ENCODE results near the gene VTA1. TPM values are rescaled to one million over a fixed set of nuclear protein-coding genes. Genes with fewer than 3 reads are reported as not detected.
"Not testable (repeated sequence)": the region's sequence is repeated elsewhere in the genome, so short reads cannot be mapped to it uniquely, and the experiment has no call there.

VTA1 gene
- total RNA-seq, 2 experiments from 2014 or later, result 54.7 to 57.3 TPM

DNA sequence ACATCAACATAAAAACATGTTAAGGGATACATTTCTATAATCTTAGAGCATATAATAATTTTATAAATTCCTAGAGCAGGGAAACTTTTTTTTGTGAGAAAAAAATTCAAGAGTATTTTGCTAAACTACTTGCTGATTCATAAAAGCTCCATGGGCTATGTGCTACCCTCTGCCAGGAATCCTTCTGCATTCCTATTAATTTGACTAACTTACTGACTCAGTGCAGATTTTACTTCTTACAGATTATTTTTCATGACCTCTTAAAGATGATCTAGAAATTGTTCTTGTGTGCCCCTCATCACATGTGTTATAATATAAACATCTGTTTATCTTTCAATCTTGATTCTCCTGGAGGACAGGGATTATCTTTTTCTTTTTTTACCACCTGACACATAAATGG is 5.7 kb downstream of the VTA1 start:
- no peak for DNase-seq
- no peaks in the 10 kb centered on the region for H3K9me3 Mint-ChIP-seq
- CTCF ChIA-PET, result no interaction called here
- no peaks in the 10 kb centered on the region for H3K27me3 Mint-ChIP-seq (ENCODE audit: low read depth)
- peaks cover 10% of the 10 kb centered on the region for H3K36me3 Mint-ChIP-seq (ENCODE audit: low read depth)
- H3K4me3 Mint-ChIP-seq, result no peak overlapping the region
- H3K4me1 Mint-ChIP-seq (ENCODE audit: low read depth), result peaks cover 73% of the 10 kb centered on the region
- H3K27ac Mint-ChIP-seq, result no peak overlapping the region
- intact Hi-C loops (cut with micrococcal nuclease), result no loop called here

DNA sequence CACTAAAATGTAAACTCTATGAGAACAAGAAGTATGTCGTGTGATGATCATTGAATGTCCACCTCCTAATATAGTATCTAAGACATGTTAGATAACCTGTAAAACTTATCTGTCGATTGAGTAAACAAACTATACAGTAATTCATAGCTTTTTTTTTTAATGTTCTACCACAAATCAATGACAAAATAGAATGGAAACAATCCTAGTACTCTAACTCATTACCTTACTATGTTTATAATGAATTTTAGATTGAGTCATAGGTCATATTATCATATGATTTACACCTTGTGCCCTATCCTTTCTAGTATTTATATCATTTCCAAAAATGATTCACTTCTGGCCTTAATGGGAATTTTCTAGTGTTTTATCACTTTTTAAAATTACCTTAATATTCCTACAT is 6.1 kb downstream of the VTA1 start:
- no peak overlapping the region for H3K27ac Mint-ChIP-seq

DNA sequence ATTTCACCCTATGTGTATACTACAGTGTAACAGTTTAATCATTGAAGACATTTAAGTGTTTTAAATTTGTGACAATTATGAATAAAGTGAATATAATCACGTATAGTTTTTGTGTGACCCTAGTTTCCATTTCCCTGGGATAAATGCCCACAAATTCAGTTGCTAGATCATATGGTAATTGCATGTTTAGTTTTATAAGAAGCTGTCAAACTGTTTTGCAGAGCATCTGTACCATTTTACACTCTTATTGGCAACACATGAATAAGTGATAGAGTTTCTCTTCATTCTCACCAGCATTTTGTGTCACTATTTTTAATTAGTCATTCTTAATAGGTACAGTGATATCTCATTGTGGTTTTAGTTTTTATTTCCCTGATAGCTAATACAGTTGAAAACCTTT is 7.3 kb downstream of the VTA1 start:
- peaks cover 7% of the 10 kb centered on the region for H3K36me3 Mint-ChIP-seq (ENCODE audit: low read depth)
- DNase-seq, result no peak
- no peaks in the 10 kb centered on the region for H3K9me3 Mint-ChIP-seq
- CTCF ChIA-PET, result interaction anchor here (0.8 to 3.5 kb wide), 2 partner anchors 42 to 54 kb away, joined by 4 to 19 read pairs; no protein-coding TSS in a partner anchor
- H3K27me3 Mint-ChIP-seq (ENCODE audit: low read depth), result no peaks in the 10 kb centered on the region
- intact Hi-C loops (cut with micrococcal nuclease), result no loop called here
- H3K4me3 Mint-ChIP-seq, result no peak overlapping the region
- no peak overlapping the region for H3K27ac Mint-ChIP-seq
- H3K4me1 Mint-ChIP-seq (ENCODE audit: low read depth), result peaks cover 60% of the 10 kb centered on the region

More for the DNA sequence above, 6.1 kb downstream of the VTA1 start:
- peaks cover 72% of the 10 kb centered on the region for H3K4me1 Mint-ChIP-seq (ENCODE audit: low read depth)
- CTCF ChIA-PET, result interaction anchor here (0.8 kb wide), 1 partner anchor 43 kb away, joined by 4 read pairs; no protein-coding TSS in a partner anchor
- no peak for DNase-seq
- intact Hi-C loops (cut with micrococcal nuclease), result no loop called here
- H3K4me3 Mint-ChIP-seq, result no peak overlapping the region
- no peaks in the 10 kb centered on the region for H3K27me3 Mint-ChIP-seq (ENCODE audit: low read depth)
- H3K9me3 Mint-ChIP-seq, result no peaks in the 10 kb centered on the region
- peaks cover 10% of the 10 kb centered on the region for H3K36me3 Mint-ChIP-seq (ENCODE audit: low read depth)

DNA sequence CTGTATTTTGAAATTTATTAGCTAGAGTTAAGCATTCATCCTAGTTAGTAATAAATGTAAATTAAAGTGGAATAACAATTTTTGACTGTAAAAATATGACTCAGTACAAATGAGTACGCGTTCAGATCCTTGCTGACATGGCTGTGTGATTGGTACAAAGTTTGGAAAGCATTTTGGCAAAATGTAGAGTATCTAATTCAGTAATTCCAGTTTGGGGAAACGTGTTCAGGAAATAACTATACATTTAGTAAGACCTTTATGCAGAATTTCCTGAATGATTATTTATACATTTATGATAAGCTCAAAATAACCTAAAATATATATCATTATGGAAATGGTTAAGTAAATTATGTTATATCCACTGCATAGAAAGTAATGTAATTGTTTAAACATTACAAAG is 8.0 kb downstream of the VTA1 start:
- Mint-ChIP-seq H3K36me3 (ENCODE audit: low read depth) (peaks cover 7% of the 10 kb centered on the region), H3K9me3 (no peaks in the 10 kb centered on the region), H3K4me1 (ENCODE audit: low read depth) (peaks cover 57% of the 10 kb centered on the region), H3K27me3 (ENCODE audit: low read depth) (no peaks in the 10 kb centered on the region), H3K27ac (no peak overlapping the region), H3K4me3 (no peak overlapping the region)
- no peak for DNase-seq
- CTCF ChIA-PET, result interaction anchor here (0.6 to 3.5 kb wide), 7 partner anchors 9 to 411 kb away, joined by 3 to 21 read pairs (median 9); partner anchors contain the start of genes NMBR and VTA1
- intact Hi-C loops (cut with micrococcal nuclease), result no loop called here

DNA sequence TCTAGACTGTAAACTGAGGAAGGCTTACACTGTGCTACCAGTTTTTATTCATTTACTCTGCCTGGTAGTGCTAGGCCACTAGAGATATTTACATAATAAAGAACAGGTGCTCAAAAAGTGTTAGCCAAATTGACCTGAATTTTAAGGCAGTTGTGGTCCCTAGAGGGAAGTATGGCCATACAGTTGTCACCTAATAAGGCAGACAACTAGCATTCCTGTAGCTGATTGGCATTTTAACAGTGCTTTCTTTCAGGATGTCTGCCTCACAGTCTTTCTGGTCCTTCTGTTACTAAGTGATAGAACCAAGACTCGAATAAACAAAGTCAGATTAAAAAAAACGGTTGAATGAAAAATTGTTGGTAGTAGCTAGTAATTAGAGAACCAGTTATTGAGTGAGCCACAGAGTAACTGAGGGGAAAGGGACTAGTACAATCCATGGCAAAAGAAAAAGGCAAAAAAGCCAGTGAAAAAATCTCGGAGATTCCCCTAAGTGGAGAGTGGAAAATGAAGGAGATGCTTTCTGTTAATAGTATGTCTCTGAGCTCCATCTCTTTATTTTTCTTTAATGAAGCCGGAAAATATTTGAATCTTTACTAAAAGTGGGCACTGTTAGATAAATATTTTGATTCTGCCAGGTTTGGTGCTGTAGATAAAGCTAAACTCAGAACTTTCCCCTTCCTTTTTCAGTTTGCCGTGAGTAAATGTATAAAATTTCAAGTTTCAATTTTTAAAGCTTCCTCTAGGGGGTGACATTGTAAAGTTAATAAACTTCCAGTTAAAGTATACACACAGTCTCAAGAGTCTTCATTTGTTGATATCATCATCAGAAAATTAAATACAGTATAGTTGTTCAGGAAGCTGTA is 9.1 kb downstream of the VTA1 start:
- Mint-ChIP-seq H3K27me3 (ENCODE audit: low read depth) (no peaks in the 10 kb centered on the region), H3K36me3 (ENCODE audit: low read depth) (no peaks in the 10 kb centered on the region), H3K27ac (no peak overlapping the region), H3K9me3 (no peaks in the 10 kb centered on the region), H3K4me1 (ENCODE audit: low read depth) (peaks cover 53% of the 10 kb centered on the region), H3K4me3 (no peak overlapping the region)
- CTCF ChIA-PET, result interaction anchor here (0.6 to 3.5 kb wide), 18 partner anchors 9 to 410 kb away, joined by 3 to 21 read pairs (median 4); partner anchors contain the start of genes NMBR and VTA1
- no peak for DNase-seq
- intact Hi-C loops (cut with micrococcal nuclease), result loop anchor here (1.0 kb wide), 2 partner anchors 51 to 232 kb away; no protein-coding TSS in a partner anchor

DNA sequence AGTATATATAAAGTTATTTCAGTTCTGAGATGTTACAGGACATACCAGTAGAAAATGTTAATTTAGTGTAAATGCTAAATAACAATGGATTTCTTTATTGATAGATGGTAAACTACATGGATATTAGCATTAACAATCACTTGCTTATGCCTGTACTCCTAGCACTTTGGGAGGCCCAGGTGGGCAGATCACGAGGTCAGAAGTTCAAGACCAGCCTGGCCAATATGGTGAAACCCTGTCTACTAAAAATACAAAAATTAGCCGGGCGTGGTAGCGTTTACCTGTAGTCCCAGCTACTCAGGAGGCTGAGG is 9.7 kb downstream of the VTA1 start:
- not testable (repeated sequence) for H3K9me3 Mint-ChIP-seq; H3K36me3 Mint-ChIP-seq (ENCODE audit: low read depth); H3K4me3 Mint-ChIP-seq; H3K27ac Mint-ChIP-seq; DNase-seq; H3K27me3 Mint-ChIP-seq (ENCODE audit: low read depth)
- peaks cover 51% of the 10 kb centered on the region for H3K4me1 Mint-ChIP-seq (ENCODE audit: low read depth)
- intact Hi-C loops (cut with micrococcal nuclease), result loop anchor here (1.0 kb wide), 2 partner anchors 51 to 232 kb away; no protein-coding TSS in a partner anchor
- CTCF ChIA-PET, result interaction anchor here (1.0 to 3.5 kb wide), 11 partner anchors 9 to 51 kb away, joined by 3 to 21 read pairs (median 10); partner anchors contain the start of genes NMBR and VTA1

DNA sequence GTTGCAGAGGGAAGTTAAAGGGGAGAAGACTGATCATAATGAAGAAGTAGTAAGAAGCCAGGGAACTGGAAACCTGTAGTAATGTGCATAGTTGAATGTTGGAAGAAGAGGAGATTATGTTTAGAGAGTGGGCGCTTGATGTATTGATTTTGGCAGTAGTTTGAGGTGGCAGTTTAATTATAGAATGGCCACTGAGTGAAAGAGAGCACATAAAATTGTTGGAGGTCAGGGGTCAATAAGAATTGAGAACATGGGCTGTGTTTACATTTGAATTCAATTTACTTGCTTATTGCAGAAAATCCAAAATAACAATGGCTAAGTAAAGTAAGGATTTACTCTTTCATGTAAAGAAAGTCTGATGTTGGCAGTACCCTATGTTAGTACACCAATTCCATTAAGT is 15.7 kb downstream of the VTA1 start:
- CTCF ChIA-PET, result no interaction called here
- Mint-ChIP-seq H3K36me3 (ENCODE audit: low read depth) (peaks cover 6% of the 10 kb centered on the region), H3K9me3 (no peaks in the 10 kb centered on the region), H3K4me3 (no peak overlapping the region), H3K27me3 (ENCODE audit: low read depth) (no peaks in the 10 kb centered on the region), H3K4me1 (ENCODE audit: low read depth) (peaks cover 24% of the 10 kb centered on the region), H3K27ac (no peak overlapping the region)
- DNase-seq, result no peak
- intact Hi-C loops (cut with micrococcal nuclease), result no loop called here

DNA sequence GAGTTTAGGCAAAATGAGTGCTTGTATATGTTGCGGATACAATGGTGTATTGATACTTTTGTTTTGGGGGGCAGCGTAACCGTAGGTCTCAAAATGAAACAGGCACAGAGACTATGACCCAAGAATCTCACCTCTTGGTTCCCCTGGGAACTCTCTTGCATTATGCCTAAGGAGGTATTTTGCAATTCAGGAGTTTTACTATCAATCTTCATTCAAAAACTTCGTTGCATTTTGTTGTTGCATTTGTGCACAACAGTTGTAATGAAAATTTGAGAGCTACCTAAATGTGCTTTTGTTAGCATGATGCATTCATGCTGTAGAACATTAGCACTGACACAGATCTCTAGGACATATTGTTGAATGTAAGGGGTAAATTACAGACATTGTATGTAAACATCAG is 18.2 kb downstream of the VTA1 start:
- H3K9me3 Mint-ChIP-seq, result no peaks in the 10 kb centered on the region
- no peak for DNase-seq
- H3K27me3 Mint-ChIP-seq (ENCODE audit: low read depth), result no peaks in the 10 kb centered on the region
- peaks cover 9% of the 10 kb centered on the region for H3K36me3 Mint-ChIP-seq (ENCODE audit: low read depth)
- peaks cover 19% of the 10 kb centered on the region for H3K4me1 Mint-ChIP-seq (ENCODE audit: low read depth)
- intact Hi-C loops (cut with micrococcal nuclease), result loop anchor here (2.0 kb wide), 1 partner anchor 16 kb away; no protein-coding TSS in a partner anchor
- H3K4me3 Mint-ChIP-seq, result no peak overlapping the region
- CTCF ChIA-PET, result interaction anchor here (0.7 to 1.5 kb wide), 5 partner anchors 9 to 995 kb away, joined by 3 to 7 read pairs (median 4); no protein-coding TSS in a partner anchor
- H3K27ac Mint-ChIP-seq, result no peak overlapping the region

DNA sequence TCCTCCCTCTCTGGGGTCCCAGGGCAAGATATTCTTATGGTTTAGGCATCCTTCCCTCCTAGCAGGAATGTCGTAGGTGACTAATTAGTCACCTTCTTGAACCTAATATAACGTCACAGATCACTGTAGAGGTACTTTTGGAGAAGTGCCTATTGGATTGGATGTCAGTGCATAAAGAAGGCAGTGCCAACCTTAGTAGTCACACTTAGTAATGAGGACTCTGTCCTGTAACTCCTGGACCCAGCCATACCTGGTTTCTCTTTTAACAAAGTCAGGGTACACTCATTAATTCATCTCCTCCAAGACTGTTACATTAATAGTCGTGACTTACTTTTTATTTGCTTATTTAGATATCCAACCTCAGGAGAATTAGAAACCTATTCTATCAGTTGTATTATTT is 20.0 kb downstream of the VTA1 start:
- no peaks in the 10 kb centered on the region for H3K27me3 Mint-ChIP-seq (ENCODE audit: low read depth)
- intact Hi-C loops (cut with micrococcal nuclease), result no loop called here
- CTCF ChIA-PET, result interaction anchor here (3.9 kb wide), 1 partner anchor 11 kb away, joined by 19 read pairs; no protein-coding TSS in a partner anchor
- DNase-seq, result no peak
- H3K36me3 Mint-ChIP-seq (ENCODE audit: low read depth), result peaks cover 14% of the 10 kb centered on the region
- no peak overlapping the region for H3K4me3 Mint-ChIP-seq
- no peaks in the 10 kb centered on the region for H3K9me3 Mint-ChIP-seq
- no peak overlapping the region for H3K27ac Mint-ChIP-seq
- peaks cover 11% of the 10 kb centered on the region for H3K4me1 Mint-ChIP-seq (ENCODE audit: low read depth)

DNA sequence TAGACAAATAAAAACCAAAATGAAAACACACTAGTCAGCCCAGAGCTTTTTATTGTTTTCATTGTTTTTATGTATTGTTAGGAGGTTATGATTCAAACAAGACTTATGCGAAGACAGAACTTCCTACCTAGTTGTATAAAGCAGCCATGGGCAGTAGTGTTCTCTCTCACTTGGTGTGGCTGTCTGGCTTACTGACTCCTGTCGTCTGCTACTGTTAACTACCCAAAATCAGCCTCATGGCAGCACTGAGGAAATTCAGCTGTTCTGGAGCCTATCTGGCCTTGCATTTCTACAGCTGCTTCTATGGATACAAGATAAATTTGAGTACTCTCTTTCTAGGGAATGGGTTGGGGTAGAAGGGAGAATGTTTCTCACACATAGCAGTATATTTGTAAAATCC is 20.4 kb downstream of the VTA1 start:
- CTCF ChIA-PET, result interaction anchor here (3.9 kb wide), 1 partner anchor 11 kb away, joined by 19 read pairs; no protein-coding TSS in a partner anchor
- no peak for DNase-seq
- Mint-ChIP-seq H3K4me1 (ENCODE audit: low read depth) (peaks cover 6% of the 10 kb centered on the region), H3K36me3 (ENCODE audit: low read depth) (peaks cover 18% of the 10 kb centered on the region), H3K27ac (no peak overlapping the region), H3K4me3 (no peak overlapping the region), H3K27me3 (ENCODE audit: low read depth) (no peaks in the 10 kb centered on the region), H3K9me3 (no peaks in the 10 kb centered on the region)
- intact Hi-C loops (cut with micrococcal nuclease), result no loop called here

DNA sequence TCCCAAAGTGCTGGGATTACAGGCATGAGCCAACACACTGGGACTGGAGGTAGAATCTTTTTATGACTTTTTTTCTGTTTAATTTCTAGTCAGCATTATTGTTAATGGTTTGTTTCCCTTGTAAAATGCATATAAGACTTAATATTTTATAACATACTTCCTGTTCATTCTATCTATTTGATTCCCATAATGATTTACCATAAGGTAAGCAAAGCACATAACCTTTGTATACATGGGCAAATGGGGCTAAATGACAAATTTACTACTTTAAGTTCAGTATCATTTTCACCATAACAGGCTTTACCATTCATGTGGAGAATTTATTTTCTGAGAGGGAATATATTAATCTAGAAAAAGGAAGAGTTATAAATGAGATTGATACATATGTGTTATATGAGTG is 24.3 kb downstream of the VTA1 start:
- Mint-ChIP-seq H3K9me3 (peaks cover 2% of the 10 kb centered on the region), H3K4me1 (ENCODE audit: low read depth) (no peaks in the 10 kb centered on the region), H3K27me3 (ENCODE audit: low read depth) (no peaks in the 10 kb centered on the region), H3K36me3 (ENCODE audit: low read depth) (peaks cover 49% of the 10 kb centered on the region), H3K27ac (no peak overlapping the region), H3K4me3 (no peak overlapping the region)
- no peak for DNase-seq
- CTCF ChIA-PET, result interaction anchor here (1.6 kb wide), 1 partner anchor 36 kb away, joined by 4 read pairs; no protein-coding TSS in a partner anchor
- intact Hi-C loops (cut with micrococcal nuclease), result no loop called here

DNA sequence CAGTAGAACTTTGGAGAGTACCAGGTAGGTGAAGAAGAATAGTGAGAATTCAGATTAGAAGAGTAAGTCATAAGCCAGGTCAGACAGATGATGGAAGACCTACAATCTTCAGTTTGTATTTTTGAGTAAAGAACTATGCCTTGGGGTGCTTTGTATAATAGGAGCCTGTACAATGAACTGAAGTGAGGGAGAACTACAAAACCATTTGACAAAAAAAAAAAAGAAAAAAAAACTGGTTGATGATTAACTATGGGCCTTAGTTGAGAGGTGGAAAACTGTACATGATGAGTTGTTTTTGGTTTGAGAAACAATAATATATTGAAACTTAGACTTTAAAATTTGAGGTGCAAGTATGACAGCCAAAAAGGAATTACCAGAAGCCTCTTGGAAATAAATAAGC is 25.7 kb downstream of the VTA1 start:
- no peak for DNase-seq
- peaks cover 54% of the 10 kb centered on the region for H3K36me3 Mint-ChIP-seq (ENCODE audit: low read depth)
- H3K4me1 Mint-ChIP-seq (ENCODE audit: low read depth), result no peaks in the 10 kb centered on the region
- no peak overlapping the region for H3K27ac Mint-ChIP-seq
- H3K4me3 Mint-ChIP-seq, result no peak overlapping the region
- intact Hi-C loops (cut with micrococcal nuclease), result no loop called here
- no peaks in the 10 kb centered on the region for H3K27me3 Mint-ChIP-seq (ENCODE audit: low read depth)
- CTCF ChIA-PET, result interaction anchor here (1.6 kb wide), 1 partner anchor 35 kb away, joined by 4 read pairs; no protein-coding TSS in a partner anchor
- H3K9me3 Mint-ChIP-seq, result peaks cover 10% of the 10 kb centered on the region
